ENCODE data around the gene SLC25A19. TPM values are rescaled to one million over a fixed set of nuclear protein-coding genes. Genes with fewer than 3 reads are reported as not detected.

Gene SLC25A19
- total RNA-seq (10 to 100 TPM in 2 of 5 donors, 1 to 10 TPM in 3; 2.3 to 40.6 (median 6.4) TPM), polyA plus RNA-seq (10 to 100 TPM in 2 of 3 donors, 1 to 10 TPM in 1; 8.1 to 16.5 (median 11.7) TPM)
- long read RNA-seq, donor 1, result 0 reads
- long read RNA-seq, donor 2, partial matches to known transcripts, result 0 of 3 reads
- long read RNA-seq, donor 2, other reads (novel, unspliced or antisense), result 0 of 3 reads
- long read RNA-seq, donor 3, partial matches to known transcripts, result 0 of 1 reads
- long read RNA-seq, donor 3, other reads (novel, unspliced or antisense), result 0 of 1 reads
- long read RNA-seq, donor 4, partial matches to known transcripts, result 0 of 2 reads
- long read RNA-seq, donor 4, other reads (novel, unspliced or antisense), result 0 of 2 reads
- long read RNA-seq, donor 5, partial matches to known transcripts, result 0 of 3 reads
- long read RNA-seq, donor 5, other reads (novel, unspliced or antisense), result 0 of 3 reads
- long read RNA-seq, donor 6, partial matches to known transcripts, result 0 of 6 reads
- long read RNA-seq, donor 6, other reads (novel, unspliced or antisense), result 0 of 6 reads
- long read RNA-seq, donor 7, partial matches to known transcripts, result 0 of 4 reads
- long read RNA-seq, donor 7, other reads (novel, unspliced or antisense), result 0 of 4 reads
- long read RNA-seq, donor 8, partial matches to known transcripts, result 0 of 2 reads
- long read RNA-seq, donor 8, other reads (novel, unspliced or antisense), result 0 of 2 reads
- long read RNA-seq, donor 9, partial matches to known transcripts, result 0 of 3 reads
- long read RNA-seq, donor 9, other reads (novel, unspliced or antisense), result 0 of 3 reads
- long read RNA-seq, donor 10, partial matches to known transcripts, result 0 of 1 reads
- long read RNA-seq, donor 10, other reads (novel, unspliced or antisense), result 0 of 1 reads

DNA sequence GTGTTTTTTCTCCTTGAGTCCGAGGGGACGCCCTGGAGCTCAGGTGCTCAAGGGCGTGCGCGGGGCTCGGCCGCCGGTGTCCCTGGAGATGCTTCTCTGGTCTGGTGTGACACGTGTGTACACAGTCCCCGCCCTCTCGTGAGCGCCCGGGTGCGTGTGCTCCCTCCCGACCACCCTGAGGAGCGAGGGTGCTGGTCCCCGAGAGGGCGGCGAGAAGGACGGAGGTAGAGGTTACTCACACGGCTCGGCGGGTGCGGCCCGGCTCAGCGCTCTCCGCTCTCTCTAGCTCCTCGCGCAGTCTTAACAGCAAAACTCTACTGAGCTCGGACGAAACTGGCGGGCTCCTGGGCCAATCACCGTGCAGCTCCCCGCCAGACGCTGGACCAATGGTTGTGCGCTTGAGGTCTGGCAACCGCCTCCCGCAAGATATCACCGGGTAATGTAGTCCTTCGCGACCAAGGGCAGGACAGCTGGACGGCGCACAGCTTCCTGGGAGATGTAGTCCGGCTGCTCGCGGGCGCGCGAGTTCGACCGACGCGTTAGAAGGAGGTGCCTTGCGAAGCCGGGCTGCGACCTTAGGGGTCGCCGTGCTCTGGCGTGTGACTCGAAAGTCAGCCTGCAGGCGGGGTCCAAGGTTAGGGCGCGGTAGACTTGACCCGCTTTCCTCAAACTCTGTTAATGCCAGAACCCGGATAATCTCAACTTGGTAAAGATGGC lies at the start of gene SLC25A19:
Gene SLC25A19, minus strand, starts transcription at position 319 of the 717 bp plus-strand sequence. CDS start 2,669 bp downstream, outside the sequence.
- DNase-seq, result peak; percentile 99 to 100
- TF ChIP-seq EP300 (IDR thresholded peaks at IDR 0.05) (no peak), POLR2A (IDR thresholded peaks at IDR 0.05) (peak in 2 of 4 donors; percentile 84 to 91), POLR2AphosphoS5 (IDR thresholded peaks at IDR 0.05) (peak; percentile 69 to 96 (median 96))
- no peaks in the 10 kb centered on the region for H3K27me3 ChIP-seq
- peaks cover 4 to 27% (median 17%) of the 10 kb centered on the region in 4 donors for H3K4me1 ChIP-seq
- 0 to 1% (median 0%) methylated on average over 35 to 65 of the region's 65 CpGs for WGBS, 5 donors
- H3K36me3 ChIP-seq, result peaks cover 0 to 22% (median 17%) of the 10 kb centered on the region in 4 donors
- H3K4me3 ChIP-seq, result peak within 1 kb of the TSS; percentile 61 to 82 (median 73)
- no peaks in the 10 kb centered on the region for H3K9me3 ChIP-seq
- intact Hi-C loops (cut with DNase I; ENCODE audit: low total_unique reads), result no loop called here
- peak within 1 kb of the TSS; percentile 87 to 97 (median 95) for H3K27ac ChIP-seq

DNA sequence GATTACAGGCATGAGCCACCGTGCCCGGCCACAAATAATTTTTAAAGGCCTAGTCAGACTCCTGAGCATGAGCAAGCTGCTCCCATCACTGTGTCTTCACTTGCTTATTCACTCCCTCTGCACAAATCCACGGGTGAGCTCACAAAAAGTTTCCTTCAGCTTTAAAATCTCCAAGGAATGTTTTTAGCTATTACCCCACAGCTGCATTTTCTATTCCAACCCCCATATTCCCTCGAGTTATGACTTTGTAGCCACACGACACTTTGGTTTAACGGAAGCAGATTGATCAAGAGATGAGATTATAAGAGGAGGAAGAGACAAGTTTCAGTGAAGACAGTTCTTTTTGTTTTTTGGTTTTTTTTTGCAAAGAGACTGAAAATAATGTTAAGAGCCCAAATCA lies 49.1 kb upstream of the SLC25A19 start:
- TF ChIP-seq POLR2AphosphoS5 (IDR thresholded peaks at IDR 0.05) (no peak), POLR2A (IDR thresholded peaks at IDR 0.05) (no peak), EP300 (IDR thresholded peaks at IDR 0.05) (no peak)
- TF ChIP-seq, protein P1, sequence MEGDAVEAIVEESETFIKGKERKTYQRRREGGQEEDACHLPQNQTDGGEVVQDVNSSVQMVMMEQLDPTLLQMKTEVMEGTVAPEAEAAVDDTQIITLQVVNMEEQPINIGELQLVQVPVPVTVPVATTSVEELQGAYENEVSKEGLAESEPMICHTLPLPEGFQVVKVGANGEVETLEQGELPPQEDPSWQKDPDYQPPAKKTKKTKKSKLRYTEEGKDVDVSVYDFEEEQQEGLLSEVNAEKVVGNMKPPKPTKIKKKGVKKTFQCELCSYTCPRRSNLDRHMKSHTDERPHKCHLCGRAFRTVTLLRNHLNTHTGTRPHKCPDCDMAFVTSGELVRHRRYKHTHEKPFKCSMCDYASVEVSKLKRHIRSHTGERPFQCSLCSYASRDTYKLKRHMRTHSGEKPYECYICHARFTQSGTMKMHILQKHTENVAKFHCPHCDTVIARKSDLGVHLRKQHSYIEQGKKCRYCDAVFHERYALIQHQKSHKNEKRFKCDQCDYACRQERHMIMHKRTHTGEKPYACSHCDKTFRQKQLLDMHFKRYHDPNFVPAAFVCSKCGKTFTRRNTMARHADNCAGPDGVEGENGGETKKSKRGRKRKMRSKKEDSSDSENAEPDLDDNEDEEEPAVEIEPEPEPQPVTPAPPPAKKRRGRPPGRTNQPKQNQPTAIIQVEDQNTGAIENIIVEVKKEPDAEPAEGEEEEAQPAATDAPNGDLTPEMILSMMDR (IDR thresholded peaks at IDR 0.05), result no peak
- H3K27ac ChIP-seq, result peak overlapping the region in 2 of 5 donors; percentile 24 to 46
- H3K4me1 ChIP-seq, result peaks cover 17 to 72% (median 46%) of the 10 kb centered on the region in 4 donors
- H3K36me3 ChIP-seq, result no peaks in the 10 kb centered on the region
- H3K4me3 ChIP-seq, result no peak overlapping the region
- 56 to 72% (median 68%) methylated on average over 6 of the region's 6 CpGs for WGBS, 5 donors
- DNase-seq, result no peak
- H3K27me3 ChIP-seq, result no peaks in the 10 kb centered on the region
- intact Hi-C loops (cut with DNase I; ENCODE audit: low total_unique reads), result no loop called here
- no peaks in the 10 kb centered on the region for H3K9me3 ChIP-seq

DNA sequence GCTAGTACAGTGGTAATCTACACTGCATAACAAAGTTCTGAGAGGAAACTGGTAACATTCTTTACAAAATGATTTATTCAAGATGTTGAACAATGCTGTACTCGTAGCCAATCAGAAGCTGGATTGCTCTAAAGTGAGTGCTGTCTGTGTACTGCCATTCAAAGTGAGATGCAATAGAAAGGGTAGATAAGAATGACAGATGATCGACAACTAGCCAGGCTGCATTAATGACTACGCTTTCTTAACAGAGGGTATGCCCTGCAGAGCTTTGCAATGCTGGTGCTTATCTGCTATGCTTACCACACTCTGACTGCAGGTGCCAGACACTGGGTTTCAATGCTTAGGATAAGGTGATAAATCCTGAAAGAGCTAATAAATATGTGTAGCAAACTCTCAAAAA lies 46.1 kb upstream of the SLC25A19 start:
- no peak for TF ChIP-seq POLR2AphosphoS5 (IDR thresholded peaks at IDR 0.05)
- TF ChIP-seq, protein P1 (IDR thresholded peaks at IDR 0.05), result no peak
- DNase-seq, result no peak
- Histone ChIP-seq H3K9me3 (no peaks in the 10 kb centered on the region), H3K36me3 (peaks cover 8 to 24% (median 17%) of the 10 kb centered on the region in 4 donors), H3K4me1 (peaks cover 7 to 43% (median 24%) of the 10 kb centered on the region in 4 donors), H3K27ac (no peak overlapping the region), H3K4me3 (no peak overlapping the region), H3K27me3 (no peaks in the 10 kb centered on the region)
- WGBS, 5 donors, result 27 to 64% (median 43%) methylated on average over 3 of the region's 3 CpGs
- intact Hi-C loops (cut with DNase I; ENCODE audit: low total_unique reads), result no loop called here

DNA sequence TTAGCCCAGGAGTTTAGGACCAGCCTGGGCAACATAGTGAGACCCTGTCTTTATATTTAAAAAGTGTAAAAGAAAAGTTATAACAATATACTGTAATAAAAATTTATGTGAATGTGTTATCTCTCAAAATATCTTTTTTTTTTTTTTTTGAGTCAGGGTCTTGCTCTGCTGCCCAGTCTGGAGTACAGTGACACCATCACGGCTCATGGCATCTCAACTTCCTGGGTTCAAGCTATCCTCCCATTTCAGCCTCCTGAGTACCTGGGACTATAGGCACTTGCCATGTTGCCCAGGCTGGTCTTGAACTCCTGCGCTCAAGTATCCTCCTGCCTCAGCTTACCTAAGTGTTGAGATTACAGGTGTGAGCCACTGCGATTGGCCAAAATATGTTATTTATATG lies 45.5 kb upstream of the SLC25A19 start:
- no peaks in the 10 kb centered on the region for H3K9me3 ChIP-seq
- intact Hi-C loops (cut with DNase I; ENCODE audit: low total_unique reads), result no loop called here
- no peak for DNase-seq
- peaks cover 3 to 38% (median 20%) of the 10 kb centered on the region in 4 donors for H3K4me1 ChIP-seq
- TF ChIP-seq, protein P1 (IDR thresholded peaks at IDR 0.05), result no peak
- TF ChIP-seq EP300 (IDR thresholded peaks at IDR 0.05) (no peak), POLR2AphosphoS5 (IDR thresholded peaks at IDR 0.05) (no peak), POLR2A (IDR thresholded peaks at IDR 0.05) (no peak)
- WGBS, 5 donors, result 95 to 98% (median 98%) methylated on average over 3 of the region's 3 CpGs
- no peaks in the 10 kb centered on the region for H3K27me3 ChIP-seq
- H3K27ac ChIP-seq, result no peak overlapping the region
- peaks cover 8 to 25% (median 20%) of the 10 kb centered on the region in 4 donors for H3K36me3 ChIP-seq
- H3K4me3 ChIP-seq, result no peak overlapping the region
